Measurements from ENCODE around the gene CCDC50. TPM values are rescaled to one million over a fixed set of nuclear protein-coding genes. Genes with fewer than 3 reads are reported as not detected.

Gene CCDC50
- total RNA-seq, 1 experiment from 2014 or later = 47.8 TPM

DNA sequence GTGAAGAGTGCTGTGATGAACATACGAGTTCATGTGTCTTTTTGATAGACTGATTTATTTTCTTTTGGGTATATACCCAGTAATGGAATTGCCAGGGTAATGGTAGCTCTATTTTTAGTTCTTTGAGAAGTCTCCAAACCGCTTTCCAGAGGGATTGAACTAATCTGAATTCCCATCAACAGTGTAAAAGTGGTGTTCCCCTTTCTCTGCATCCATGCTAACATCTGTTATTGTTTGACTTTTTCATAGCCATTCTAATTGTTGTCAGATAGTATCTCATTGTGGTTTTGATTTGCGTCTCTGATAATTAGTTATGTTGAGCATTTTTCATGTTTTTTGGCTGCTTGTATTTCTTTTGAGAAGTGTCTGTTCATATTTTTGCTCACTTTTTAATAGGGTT, 55.9 kb downstream of the CCDC50 start:
- ChIA-PET POLR2A (no interaction called here), RAD21 (ENCODE audit: low non-redundant PET in 1 of 2, low total read pairs in 2 of 2, uncharacterized antibody in 2 of 2, unreplicated experiment in 2 of 2) (no interaction called here), CTCF (no interaction called here)
- no peaks in the 10 kb centered on the region for H3K4me1 ChIP-seq (ENCODE audit: control insufficient read depth in 1 of 2, insufficient read depth in 2 of 2, low read length in 2 of 2)
- ATAC-seq (no peak), DNase-seq (ENCODE audit: low read depth, low spot score) (no peak)
- intact Hi-C loops (cut with micrococcal nuclease) = loop anchor here (5.0 kb wide), 2 partner anchors 143 to 248 kb away; no protein-coding TSS in a partner anchor
- H3K27ac ChIP-seq (ENCODE audit: low read depth, low read length) = no peak overlapping the region
- no peak overlapping the region for H3K4me2 ChIP-seq (ENCODE audit: low read length)
- H3K9me3 ChIP-seq (ENCODE audit: control insufficient read depth in 1 of 2, insufficient read depth in 1 of 2, low read depth in 1 of 2, low read length in 2 of 2) = no peaks in the 10 kb centered on the region
- TF ChIP-seq FOSL1 (IDR thresholded peaks at IDR 0.05; ENCODE audit: low read depth) = no peak
- TF ChIP-seq EGR1 (IDR thresholded peaks at IDR 0.05; ENCODE audit: low read depth) = no peak
- TF ChIP-seq, protein P1, sequence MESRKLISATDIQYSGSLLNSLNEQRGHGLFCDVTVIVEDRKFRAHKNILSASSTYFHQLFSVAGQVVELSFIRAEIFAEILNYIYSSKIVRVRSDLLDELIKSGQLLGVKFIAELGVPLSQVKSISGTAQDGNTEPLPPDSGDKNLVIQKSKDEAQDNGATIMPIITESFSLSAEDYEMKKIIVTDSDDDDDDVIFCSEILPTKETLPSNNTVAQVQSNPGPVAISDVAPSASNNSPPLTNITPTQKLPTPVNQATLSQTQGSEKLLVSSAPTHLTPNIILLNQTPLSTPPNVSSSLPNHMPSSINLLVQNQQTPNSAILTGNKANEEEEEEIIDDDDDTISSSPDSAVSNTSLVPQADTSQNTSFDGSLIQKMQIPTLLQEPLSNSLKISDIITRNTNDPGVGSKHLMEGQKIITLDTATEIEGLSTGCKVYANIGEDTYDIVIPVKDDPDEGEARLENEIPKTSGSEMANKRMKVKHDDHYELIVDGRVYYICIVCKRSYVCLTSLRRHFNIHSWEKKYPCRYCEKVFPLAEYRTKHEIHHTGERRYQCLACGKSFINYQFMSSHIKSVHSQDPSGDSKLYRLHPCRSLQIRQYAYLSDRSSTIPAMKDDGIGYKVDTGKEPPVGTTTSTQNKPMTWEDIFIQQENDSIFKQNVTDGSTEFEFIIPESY (IDR thresholded peaks at IDR 0.05; ENCODE audit: extremely low read depth, insufficient replicate concordance, low read length) = no peak
- TF ChIP-seq SIN3A (IDR thresholded peaks at IDR 0.05; ENCODE audit: low read depth) = no peak
- TF ChIP-seq YY1 (IDR thresholded peaks at IDR 0.05; ENCODE audit: extremely low read depth, insufficient replicate concordance, low read depth, low read length) = no peak
- TF ChIP-seq, protein P2, sequence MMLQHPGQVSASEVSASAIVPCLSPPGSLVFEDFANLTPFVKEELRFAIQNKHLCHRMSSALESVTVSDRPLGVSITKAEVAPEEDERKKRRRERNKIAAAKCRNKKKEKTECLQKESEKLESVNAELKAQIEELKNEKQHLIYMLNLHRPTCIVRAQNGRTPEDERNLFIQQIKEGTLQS (IDR thresholded peaks at IDR 0.05) = no peak
- TF ChIP-seq, protein P3, sequence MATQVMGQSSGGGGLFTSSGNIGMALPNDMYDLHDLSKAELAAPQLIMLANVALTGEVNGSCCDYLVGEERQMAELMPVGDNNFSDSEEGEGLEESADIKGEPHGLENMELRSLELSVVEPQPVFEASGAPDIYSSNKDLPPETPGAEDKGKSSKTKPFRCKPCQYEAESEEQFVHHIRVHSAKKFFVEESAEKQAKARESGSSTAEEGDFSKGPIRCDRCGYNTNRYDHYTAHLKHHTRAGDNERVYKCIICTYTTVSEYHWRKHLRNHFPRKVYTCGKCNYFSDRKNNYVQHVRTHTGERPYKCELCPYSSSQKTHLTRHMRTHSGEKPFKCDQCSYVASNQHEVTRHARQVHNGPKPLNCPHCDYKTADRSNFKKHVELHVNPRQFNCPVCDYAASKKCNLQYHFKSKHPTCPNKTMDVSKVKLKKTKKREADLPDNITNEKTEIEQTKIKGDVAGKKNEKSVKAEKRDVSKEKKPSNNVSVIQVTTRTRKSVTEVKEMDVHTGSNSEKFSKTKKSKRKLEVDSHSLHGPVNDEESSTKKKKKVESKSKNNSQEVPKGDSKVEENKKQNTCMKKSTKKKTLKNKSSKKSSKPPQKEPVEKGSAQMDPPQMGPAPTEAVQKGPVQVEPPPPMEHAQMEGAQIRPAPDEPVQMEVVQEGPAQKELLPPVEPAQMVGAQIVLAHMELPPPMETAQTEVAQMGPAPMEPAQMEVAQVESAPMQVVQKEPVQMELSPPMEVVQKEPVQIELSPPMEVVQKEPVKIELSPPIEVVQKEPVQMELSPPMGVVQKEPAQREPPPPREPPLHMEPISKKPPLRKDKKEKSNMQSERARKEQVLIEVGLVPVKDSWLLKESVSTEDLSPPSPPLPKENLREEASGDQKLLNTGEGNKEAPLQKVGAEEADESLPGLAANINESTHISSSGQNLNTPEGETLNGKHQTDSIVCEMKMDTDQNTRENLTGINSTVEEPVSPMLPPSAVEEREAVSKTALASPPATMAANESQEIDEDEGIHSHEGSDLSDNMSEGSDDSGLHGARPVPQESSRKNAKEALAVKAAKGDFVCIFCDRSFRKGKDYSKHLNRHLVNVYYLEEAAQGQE (IDR thresholded peaks at IDR 0.05; ENCODE audit: low read depth) = no peak
- TF ChIP-seq SRF (IDR thresholded peaks at IDR 0.05; ENCODE audit: low read depth) = no peak
- no peak for TF ChIP-seq ZNF274 (IDR thresholded peaks at IDR 0.05; ENCODE audit: low read depth, low read length)
- no peak for TF ChIP-seq TCF7L2 (IDR thresholded peaks at IDR 0.05; ENCODE audit: borderline replicate concordance, extremely low read depth, insufficient read depth, insufficient read length)
- no peak for TF ChIP-seq ZFX (IDR thresholded peaks at IDR 0.05)
- no peaks in the 10 kb centered on the region for H3K27me3 ChIP-seq (ENCODE audit: insufficient read depth, low read length)
- peaks cover 3% of the 10 kb centered on the region; the same call in 1 of the 2 replicates for H3K79me2 ChIP-seq (ENCODE audit: insufficient read depth, low read length)
- no peak overlapping the region for H3K4me3 ChIP-seq (replicated peaks in 1 of 2; ENCODE audit: low read depth in 1 of 2, low read length in 2 of 2)
- H3K36me3 ChIP-seq (ENCODE audit: control insufficient read depth in 1 of 2, insufficient read depth in 2 of 2, low read length in 2 of 2) = peaks cover 16 to 19% of the 10 kb centered on the region in 2 experiments
- no TSS peak for BruUV-seq (replicated peaks)
- no peak overlapping the region for H3K9ac ChIP-seq (ENCODE audit: low read length)
- H4K20me1 ChIP-seq (ENCODE audit: insufficient read depth) = no peaks in the 10 kb centered on the region
- H2AFZ ChIP-seq (ENCODE audit: low read depth, low read length, poor library complexity, severe bottlenecking) = no peak overlapping the region
- no peaks in the 10 kb centered on the region for H3K9me2 ChIP-seq (ENCODE audit: insufficient read depth)

Measured in HCT116 (cell line).